Measurements from ENCODE around the gene GABBR1. TPM values are rescaled to one million over a fixed set of nuclear protein-coding genes. Genes with fewer than 3 reads are reported as not detected.
A peak's percentile ranks its signal among the peaks of the same experiment; 100 is the strongest.

Gene GABBR1
- total RNA-seq, 1 donor from 2014 or later = 38.5 TPM

DNA sequence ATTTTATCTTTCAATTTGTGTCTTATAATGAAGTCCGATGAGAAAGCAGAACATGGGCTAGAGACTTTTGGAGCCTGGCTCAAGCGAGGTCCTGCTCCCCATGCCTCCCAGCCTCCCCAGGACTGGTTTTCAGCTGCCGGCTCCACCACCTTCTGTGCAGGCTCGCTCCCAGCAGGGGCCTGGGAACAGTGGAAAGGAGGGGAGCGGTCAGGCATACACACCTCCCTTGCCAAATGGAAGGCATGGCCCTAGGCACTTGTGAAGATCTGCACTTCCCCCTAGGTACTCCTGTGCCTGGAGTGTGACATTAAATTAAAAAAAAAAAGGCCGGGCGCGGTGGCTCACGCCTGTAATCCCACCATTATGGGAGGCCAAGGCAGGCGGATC lies 19.2 kb upstream of the GABBR1 start:
- H3K4me1 ChIP-seq = peaks cover 5% of the 10 kb centered on the region
- peaks cover 21% of the 10 kb centered on the region for H3K27me3 ChIP-seq (ENCODE audit: low read depth)
- DNase-seq = no peak
- TF ChIP-seq, protein P1, sequence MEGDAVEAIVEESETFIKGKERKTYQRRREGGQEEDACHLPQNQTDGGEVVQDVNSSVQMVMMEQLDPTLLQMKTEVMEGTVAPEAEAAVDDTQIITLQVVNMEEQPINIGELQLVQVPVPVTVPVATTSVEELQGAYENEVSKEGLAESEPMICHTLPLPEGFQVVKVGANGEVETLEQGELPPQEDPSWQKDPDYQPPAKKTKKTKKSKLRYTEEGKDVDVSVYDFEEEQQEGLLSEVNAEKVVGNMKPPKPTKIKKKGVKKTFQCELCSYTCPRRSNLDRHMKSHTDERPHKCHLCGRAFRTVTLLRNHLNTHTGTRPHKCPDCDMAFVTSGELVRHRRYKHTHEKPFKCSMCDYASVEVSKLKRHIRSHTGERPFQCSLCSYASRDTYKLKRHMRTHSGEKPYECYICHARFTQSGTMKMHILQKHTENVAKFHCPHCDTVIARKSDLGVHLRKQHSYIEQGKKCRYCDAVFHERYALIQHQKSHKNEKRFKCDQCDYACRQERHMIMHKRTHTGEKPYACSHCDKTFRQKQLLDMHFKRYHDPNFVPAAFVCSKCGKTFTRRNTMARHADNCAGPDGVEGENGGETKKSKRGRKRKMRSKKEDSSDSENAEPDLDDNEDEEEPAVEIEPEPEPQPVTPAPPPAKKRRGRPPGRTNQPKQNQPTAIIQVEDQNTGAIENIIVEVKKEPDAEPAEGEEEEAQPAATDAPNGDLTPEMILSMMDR (IDR thresholded peaks at IDR 0.05) = no peak
- no peak for ATAC-seq
- intact Hi-C loops (cut with DNase I) = no loop called here
- no peaks in the 10 kb centered on the region for H3K36me3 ChIP-seq
- H3K27ac ChIP-seq = no peak overlapping the region
- no peak overlapping the region for H3K4me3 ChIP-seq
- H3K9me3 ChIP-seq = no peaks in the 10 kb centered on the region

- Histone ChIP-seq H3K9me3 (no peaks in the 10 kb centered on the region), H3K27me3 (ENCODE audit: low read depth) (peaks cover 18% of the 10 kb centered on the region), H3K4me1 (peaks cover 5% of the 10 kb centered on the region), H3K4me3 (no peak overlapping the region), H3K36me3 (no peaks in the 10 kb centered on the region), H3K27ac (no peak overlapping the region)
- TF ChIP-seq, protein P1 (IDR thresholded peaks at IDR 0.05) = peak; percentile 63
- no peak for ATAC-seq
- no peak for DNase-seq
- intact Hi-C loops (cut with DNase I) = no loop called here
Measured at GRCh38 chr6:29651413-29652197, 18.6 kb upstream of the GABBR1 start.

DNA sequence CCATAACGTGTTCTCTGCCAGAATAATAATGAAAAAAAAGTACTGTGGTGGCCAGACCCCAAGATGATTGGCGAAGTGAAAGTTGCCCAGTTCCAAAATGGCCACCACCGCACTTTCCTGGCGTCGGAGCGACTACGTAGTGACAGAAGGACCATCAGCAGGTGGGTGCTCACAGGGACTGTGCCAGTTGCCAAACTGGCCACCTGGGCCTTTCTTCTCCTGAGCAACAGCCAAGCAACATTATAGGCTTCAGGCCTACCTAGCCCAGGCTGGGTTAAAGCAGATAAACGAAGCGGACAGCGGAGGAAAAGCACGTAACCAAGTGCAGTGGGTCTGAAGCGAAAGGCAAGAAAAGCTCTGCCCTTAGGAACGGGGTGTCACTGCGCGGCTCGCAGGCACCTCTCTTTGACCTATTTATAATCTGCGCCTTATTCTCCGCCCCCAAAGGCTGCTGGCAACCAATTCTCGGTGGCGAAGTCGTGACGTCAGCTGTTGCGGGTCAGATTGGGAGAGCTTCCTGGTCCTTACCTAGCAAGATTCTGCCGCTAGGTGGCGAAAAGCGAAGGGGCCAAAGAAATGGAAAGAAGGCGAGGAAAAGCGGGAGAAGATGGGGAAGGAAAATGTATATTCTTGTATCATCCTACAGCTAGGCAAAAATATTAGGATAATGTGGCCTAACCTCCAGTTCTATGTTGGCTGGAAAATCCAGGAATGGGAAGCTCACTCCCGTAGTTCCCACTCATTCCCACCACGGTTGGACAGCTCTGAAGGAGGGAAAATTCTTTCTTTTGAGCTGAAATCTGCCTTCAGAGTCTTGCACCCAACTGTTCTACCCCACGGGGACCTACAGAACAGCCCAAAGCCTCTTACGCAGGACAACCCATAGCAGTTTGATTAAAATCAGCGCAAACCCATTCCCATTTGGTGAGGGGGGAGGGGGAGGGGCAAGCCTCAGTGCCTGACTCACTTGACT lies 17.0 kb upstream of the GABBR1 start:
- Histone ChIP-seq H3K9me3 (no peaks in the 10 kb centered on the region), H3K27ac (peak overlapping the region; percentile 96), H3K4me1 (peaks cover 5% of the 10 kb centered on the region), H3K36me3 (no peaks in the 10 kb centered on the region), H3K4me3 (peak overlapping the region; percentile 62), H3K27me3 (ENCODE audit: low read depth) (peaks cover 11% of the 10 kb centered on the region)
- TF ChIP-seq, protein P1 (IDR thresholded peaks at IDR 0.05) = peak; percentile 90
- intact Hi-C loops (cut with DNase I) = no loop called here
- DNase-seq (peak; percentile 98), ATAC-seq (peak; percentile 97 to 98)

DNA sequence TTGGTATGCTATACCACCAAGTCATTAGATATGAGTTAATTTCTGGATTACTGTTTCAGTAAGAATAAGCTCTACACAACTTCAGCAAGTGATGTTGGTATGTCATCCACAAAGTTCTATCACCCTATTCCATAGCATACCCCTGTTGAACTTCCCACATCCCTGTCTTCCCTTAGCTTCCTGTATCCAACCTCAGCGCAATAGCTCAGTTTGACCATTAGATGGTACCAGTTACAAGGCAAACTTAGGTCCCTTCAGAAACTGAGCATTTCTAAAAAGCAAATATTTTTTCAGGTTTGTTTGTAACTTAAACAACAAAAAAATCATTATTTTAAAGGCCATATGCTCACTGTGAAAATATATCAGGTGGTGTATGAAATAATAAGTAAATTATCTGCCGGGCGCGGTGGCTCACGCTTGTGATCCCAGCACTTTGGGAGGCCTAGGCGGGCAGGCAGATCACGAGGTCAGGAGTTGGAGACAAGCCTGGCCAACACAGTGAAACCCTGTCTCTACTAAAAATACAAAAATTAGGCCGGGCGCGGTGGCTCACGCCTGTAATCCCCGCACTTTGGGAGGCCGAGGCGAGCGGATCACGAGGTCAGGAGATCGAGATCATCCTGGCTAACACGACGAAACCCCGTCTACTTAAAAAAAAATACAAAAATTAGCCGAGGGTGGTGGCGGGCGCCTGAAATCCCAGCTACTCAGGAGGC lies 15.1 kb upstream of the GABBR1 start:
- DNase-seq = no peak
- ATAC-seq = no peak
- no peaks in the 10 kb centered on the region for H3K27me3 ChIP-seq (ENCODE audit: low read depth)
- TF ChIP-seq, protein P1 (IDR thresholded peaks at IDR 0.05) = peak; percentile 46
- H3K4me1 ChIP-seq = peaks cover 5% of the 10 kb centered on the region
- intact Hi-C loops (cut with DNase I) = no loop called here
- no peaks in the 10 kb centered on the region for H3K36me3 ChIP-seq
- H3K27ac ChIP-seq = no peak overlapping the region
- no peak overlapping the region for H3K4me3 ChIP-seq
- no peaks in the 10 kb centered on the region for H3K9me3 ChIP-seq
